Cardiac septum (tissue), 1 donor: Measurements from ENCODE around the gene PAPOLB. TPM values are rescaled to one million over a fixed set of nuclear protein-coding genes. Genes with fewer than 3 reads are reported as not detected.

Source experiments
- DNase-seq: peaks from one replicate; pipeline ENCODE4 v3.0.0-alpha.2; 2020; ENCODE audit warnings: low spot score
- intact Hi-C: fragments of 100-400 bp; cut with DNase I; formaldehyde crosslinking; loops from one replicate; pipeline ENCODE4 v1.14.0; 2022
- total RNA-seq: library from RNA; stranded (reverse); fragmentation: NEBNext Ultra II Directional; extraction: Animal tissue kit (Norgen Biotek cat#: 25700); gene quantifications from one replicate; pipeline ENCODE4 v1.2.1, GENCODE V29; 2021
- donor health status: DM: no; HTN: no; CAD: no.

The PAPOLB gene
- total RNA-seq, 1 donor from 2014 or later = 0.05 TPM

- no peak for DNase-seq
- intact Hi-C loops = no loop called here
Measured at GRCh38 chr7:4831723-4832495, 29.9 kb downstream of the PAPOLB start.

DNA sequence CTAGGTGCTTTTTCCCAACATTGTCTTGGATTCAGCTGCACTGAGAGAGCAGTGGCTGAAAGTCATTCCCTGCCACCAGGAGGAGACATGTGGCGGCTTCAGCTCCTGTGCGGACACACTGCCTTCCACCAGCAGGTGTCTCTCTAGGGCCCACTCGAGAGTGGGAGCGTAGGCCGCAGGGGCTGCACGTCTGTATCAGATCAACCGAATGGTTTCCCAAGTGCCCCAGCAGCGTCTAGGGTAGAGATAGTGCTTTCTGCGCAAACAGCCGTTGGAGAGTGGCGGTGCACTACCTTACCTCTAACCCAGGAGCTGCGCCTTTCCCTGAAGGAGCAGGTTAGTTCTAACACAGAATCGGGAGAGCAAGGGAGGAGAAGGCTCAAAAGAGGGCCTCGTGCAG, 31.7 kb downstream of the PAPOLB start:
- intact Hi-C loops = no loop called here
- no peak for DNase-seq

- intact Hi-C loops = no loop called here
- no peak for DNase-seq
Measured at GRCh38 chr7:4828720-4829383, 33.0 kb downstream of the PAPOLB start.

DNA sequence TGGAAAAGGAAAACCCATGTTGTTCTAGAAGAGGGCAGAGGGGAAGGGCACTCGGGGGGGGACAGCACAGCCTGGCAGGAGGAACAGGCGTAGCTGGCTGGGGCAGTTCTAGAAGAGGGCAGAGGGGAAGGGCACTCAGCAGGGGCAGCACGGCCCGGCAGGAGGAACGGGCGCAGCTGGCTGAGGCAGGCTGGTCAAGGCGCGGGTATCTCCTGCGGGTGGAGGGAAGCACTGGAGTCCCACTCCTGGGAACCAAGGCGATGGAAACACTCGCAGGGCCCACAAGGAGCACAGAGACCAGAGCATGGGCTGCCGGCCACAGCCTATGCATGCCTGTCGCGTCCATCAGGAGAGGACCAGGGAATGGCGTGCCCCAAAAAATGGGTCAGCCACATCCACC, 36.7 kb downstream of the PAPOLB start:
- intact Hi-C loops = no loop called here
- no peak for DNase-seq

DNA sequence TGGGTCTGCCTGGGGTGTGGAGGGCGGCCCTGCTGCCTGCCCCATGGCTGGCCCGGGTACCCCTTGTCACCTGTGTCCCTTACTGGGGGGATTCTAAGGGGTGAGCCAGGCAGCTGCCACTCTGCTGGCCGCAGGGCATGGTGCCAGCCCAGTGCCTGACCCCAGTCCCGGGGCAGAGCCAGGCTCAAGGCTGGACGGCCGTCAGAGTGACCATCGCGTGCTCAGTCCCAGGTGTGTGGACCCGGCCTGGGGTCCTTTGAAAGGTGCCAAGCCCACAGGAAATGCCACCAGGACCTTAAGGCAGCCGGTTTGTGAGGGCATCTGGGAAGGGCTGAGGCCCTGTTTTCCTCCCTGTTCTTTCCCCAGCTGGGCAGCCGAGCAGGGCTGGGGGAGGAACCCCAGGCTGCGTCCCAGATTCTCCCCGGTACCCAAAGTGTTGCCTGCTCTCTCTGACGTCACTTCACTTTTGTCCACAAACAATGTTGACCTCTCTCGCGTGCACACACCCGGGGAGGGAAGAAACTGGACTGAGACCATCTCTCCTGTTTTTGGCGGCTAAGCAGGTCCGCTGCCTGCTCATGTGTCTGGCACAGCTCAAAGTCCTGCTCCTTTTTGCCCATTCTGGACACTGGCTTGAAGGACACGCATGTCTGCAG, 37.6 kb downstream of the PAPOLB start:
- DNase-seq = no peak
- intact Hi-C loops = no loop called here

DNA sequence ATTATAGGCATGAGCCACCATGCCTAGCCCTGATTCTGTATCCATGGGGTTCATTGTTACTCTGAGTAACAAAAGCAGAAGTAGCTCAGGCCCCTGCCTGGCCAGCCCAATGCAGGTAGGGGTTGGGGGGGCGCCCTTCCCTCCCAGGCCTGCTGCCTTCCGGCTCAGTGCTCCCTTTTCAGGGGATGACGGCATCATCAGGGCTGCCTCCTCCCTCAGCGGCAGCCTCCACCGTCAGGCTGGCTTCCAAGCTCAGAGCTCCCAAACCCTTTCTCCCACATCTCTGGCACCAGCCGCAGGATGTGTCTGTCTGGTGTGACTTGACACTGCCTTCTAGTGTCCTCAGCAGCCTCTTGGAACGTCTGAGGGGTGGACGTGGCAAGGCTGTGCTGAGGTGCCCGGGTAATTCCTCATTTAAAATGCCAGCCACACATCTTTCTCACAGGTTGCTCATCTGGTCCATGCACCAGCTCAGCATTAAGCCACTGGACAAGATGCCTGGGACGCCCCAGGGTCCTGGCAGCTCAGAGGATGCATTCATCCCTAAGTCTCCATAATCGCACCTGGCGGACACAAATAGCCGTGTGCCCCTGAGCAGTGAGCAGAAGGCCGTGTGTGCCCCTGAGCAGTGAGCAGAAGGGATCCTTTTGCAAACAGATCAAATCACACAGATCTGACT, 38.2 kb downstream of the PAPOLB start:
- no peak for DNase-seq
- intact Hi-C loops = no loop called here

DNA sequence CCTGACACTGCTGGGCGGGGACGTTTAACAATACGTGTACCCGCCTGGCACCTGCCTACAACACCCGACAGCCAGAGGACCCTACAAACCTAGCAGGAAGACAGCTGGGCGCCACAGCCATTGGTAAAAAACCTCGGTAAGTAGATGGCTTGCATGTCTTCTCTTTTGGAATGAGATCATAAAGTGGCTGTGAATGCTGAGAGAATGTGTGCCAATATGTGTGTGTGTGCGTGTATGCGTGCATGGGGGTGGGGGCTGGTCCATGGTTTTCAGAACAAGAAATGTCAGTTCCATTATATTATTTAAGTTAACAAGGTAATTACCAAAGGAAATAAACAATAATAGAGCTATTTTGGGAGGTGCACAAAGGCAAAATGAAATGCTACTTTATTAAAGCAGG, 39.2 kb downstream of the PAPOLB start:
- DNase-seq = no peak
- intact Hi-C loops = no loop called here

- intact Hi-C loops = no loop called here
- no peak for DNase-seq
Measured at GRCh38 chr7:4820967-4821471, 40.8 kb downstream of the PAPOLB start.

GRCh38 chr7:4820405-4820966, 41.3 kb downstream of the PAPOLB start:
- no peak for DNase-seq
- intact Hi-C loops = no loop called here

DNA sequence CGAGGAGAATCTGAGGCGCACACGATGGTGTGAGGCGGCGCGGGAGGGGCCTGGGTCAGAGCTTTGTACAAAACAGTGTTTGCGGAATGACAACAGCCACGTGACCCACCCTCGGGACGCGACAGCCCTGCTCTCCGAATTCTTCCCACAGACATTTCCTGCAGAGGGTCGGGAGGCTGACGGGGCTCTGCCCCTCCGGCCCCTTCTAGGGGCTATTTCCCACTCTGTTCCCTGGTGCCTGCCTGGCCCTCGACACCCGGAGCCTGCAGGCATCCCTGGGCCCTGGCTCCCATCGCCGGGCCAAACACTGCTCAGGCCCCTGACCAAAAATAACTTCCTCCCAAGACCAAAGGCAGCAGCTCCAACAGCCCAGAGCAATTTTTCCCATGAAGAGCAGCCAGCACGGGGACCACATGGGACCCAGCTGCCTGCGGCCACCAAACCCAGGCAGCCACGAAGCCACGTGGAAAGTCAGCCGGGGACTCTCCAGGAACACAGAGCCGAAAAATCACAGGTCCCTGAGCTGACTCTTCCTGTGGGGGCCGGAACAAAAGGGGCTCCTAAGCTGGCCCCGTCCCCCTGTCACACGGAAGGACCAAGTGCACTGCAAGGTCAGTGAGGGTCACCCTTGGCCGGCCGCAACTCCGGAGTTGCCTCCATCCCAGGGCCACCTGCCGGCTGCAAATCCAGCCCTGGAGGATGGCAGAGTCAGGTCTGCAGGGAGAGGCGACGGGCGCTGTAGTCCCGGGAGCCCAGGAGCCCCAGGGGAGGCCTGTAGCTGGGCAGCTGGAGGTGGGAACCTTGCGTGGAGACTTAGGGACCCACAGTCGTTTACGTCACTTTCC, 42.0 kb downstream of the PAPOLB start:
- intact Hi-C loops = no loop called here
- DNase-seq = no peak

DNA sequence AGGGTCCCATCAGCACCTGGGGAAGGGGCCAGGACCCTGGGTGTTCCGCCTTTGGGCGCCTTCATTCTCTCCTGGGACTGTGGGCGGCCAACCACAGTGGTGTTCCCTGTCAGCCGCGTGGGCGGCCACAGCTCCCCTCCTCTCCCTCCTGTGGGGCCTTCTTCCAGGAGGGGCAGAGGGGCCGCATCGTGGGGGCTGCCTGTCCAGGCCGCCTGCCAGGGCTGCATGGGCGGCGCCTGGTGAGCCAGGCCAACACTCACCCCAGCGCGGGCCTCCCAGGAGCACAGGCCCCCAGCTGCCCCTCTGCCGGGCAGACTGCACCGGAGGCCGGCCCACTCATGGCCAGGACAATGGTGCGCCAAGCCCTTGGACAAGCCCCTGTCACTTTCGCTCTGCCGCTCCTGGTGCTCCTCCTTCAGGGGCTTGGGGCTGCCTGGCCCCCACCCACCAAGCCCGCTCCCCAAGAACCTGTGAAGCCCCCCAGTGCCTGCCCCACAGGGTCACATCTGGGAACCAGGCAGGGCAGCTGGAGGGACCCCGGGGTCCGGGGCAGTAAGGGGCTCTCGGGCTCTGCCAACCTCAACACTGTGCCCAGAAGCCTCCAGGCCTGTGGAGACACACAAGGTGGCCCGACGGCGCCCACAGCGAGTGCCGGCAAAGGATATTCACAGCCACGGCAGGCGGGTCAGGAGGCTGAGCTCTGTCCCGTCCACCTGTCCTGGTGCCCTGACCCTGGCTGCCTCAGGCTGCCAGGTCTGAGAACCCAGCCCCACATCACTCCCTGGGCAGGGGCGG, 43.6 kb downstream of the PAPOLB start:
- no peak for DNase-seq
- intact Hi-C loops = no loop called here

DNA sequence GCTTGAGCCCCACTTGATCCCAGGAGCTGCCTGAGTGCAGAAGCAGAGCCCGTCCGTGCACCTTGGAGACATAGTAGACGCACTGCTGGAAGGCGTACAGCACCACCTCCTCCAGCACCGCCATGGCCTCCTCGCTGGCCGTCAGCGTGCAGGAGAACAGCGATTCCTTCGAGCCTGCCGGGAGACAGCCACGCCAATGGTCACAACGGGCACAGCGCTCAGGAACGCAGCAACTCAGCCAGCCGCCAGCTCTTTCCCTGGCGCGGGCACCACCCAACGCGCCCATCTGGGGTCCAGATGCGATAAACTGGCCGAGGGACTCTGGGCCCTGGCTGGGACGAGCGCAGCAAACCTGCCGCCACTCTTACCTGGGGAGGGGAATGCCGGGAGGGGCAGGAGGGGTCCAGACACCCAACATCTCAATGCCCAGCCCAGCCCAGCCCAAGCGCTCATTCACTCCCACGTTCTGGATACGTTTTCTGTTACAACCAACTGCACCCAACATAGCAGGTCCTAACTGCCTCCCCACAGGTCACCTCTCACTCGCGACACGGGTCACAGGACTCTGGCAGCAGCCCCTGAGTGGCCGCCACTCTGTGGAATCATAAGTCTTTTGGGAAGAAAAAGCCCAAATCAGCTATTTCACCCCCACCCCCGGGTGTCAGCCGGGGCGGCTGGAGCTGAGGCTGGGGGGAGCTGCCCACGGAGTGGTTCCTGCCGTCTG, 44.5 kb downstream of the PAPOLB start:
- intact Hi-C loops = no loop called here
- DNase-seq = no peak

DNA sequence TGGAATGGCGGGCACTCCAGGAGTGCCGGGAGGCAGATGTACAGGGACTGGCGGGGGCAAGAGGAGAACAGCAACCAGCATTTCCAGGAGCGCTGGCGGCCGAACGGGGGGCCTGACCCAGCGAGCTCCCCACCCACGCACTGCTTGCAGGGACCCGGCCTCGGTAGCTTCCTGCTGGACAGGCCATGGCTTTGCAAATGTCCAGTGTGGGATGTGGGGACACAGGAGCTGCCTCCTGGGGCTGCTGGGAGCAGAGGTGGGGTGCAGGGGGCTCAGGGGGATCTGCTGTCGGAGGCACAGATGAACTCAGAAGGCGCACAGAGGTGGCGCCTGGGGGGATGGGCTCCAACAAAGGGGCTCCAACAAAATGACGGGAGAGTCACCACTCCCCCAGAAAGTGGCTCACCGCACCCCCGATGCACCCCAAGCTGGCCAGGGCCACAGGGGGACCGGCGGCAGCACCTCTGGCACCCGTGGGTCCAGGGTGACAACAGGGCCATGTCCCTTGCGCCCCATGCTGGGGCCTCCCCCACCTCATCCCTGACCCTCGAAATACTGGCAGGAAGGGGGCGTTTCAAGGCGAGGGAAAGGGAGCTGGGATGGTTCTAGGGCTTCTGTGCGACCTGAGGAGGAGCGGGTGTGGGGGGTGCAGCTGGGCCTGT, 45.3 kb downstream of the PAPOLB start:
- intact Hi-C loops = no loop called here
- no peak for DNase-seq

GRCh38 chr7:4815609-4816418, 46.0 kb downstream of the PAPOLB start:
- intact Hi-C loops = no loop called here
- DNase-seq = no peak

DNA sequence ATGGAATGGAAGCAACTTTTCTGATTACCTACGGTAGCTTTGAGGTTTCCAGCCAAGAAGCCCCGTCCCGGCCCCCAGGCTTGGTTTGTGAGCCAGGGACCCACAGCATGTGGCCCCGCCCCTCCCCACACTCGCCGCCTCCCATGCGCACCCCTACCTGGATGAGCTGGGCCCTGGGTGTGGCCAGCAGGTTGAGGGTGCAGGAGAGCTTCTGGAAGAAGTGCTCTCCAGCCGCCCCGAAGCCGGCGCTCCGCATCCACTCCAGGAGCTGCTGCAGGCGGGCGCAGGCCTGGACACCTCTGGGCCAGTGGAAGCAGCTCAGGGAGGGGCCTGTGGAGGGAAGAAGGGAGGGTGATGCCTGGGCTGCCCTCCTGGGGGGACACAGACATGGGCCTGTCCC, 46.7 kb downstream of the PAPOLB start:
- DNase-seq = no peak
- intact Hi-C loops = no loop called here

GRCh38 chr7:4814433-4814832, 47.4 kb downstream of the PAPOLB start:
- intact Hi-C loops = no loop called here
- no peak for DNase-seq
